Caki2 (cell line): ENCODE data around the gene LUC7L3. TPM values are rescaled to one million over a fixed set of nuclear protein-coding genes. Genes with fewer than 3 reads are reported as not detected.
"Not testable (repeated sequence)": the region's sequence is repeated elsewhere in the genome, so short reads cannot be mapped to it uniquely, and the experiment has no call there.

Source experiments
- DNase-seq: peaks from one replicate; pipeline ENCODE4 v3.0.0-alpha.2; 2015; ENCODE audit warnings: low read depth
- in situ Hi-C: cut with HindIII; loops from 2 replicates; pipeline ENCODE4 v1.10.0; 2016; ENCODE audit warnings: low sequenced_read_pairs, low pct_unique_long_range_greater_than_20kb, mixed read lengths
- total RNA-seq: library from RNA; depleted of rRNA; stranded (reverse); fragments of >200 nt; shearing (Covaris generic); gene quantifications from 2 replicates; pipeline ENCODE4 v1.2.3, GENCODE V29; 2014; ENCODE audit warnings: low replicate concordance; rRNA removed

The LUC7L3 gene
- total RNA-seq, result 9.2 and 26.6 TPM in 2 replicates

- in situ Hi-C loops, result no loop called here
- DNase-seq, result peak; percentile 96
These were observed at the start of gene LUC7L3 for GRCh38 chr17:50719144-50719923. LUC7L3 (plus strand) TSS chr17:50719603; CDS start chr17:50719733, 130 bp downstream.

GRCh38 chr17:50672071-50672470 is 47.3 kb upstream of the LUC7L3 start:
- in situ Hi-C loops, result no loop called here
- DNase-seq, result no peak

GRCh38 chr17:50672831-50673551 is 46.4 kb upstream of the LUC7L3 start:
- no peak for DNase-seq
- in situ Hi-C loops, result no loop called here

- in situ Hi-C loops, result no loop called here
- DNase-seq, result no peak
These were observed 44.2 kb upstream of the LUC7L3 start for GRCh38 chr17:50675190-50675589.

- DNase-seq, result no peak
- in situ Hi-C loops, result no loop called here
These were observed 43.8 kb upstream of the LUC7L3 start for GRCh38 chr17:50675627-50676026.

- in situ Hi-C loops, result no loop called here
- DNase-seq, result no peak
These were observed 43.1 kb upstream of the LUC7L3 start for GRCh38 chr17:50676065-50676975.

GRCh38 chr17:50677851-50678375 is 41.5 kb upstream of the LUC7L3 start:
- in situ Hi-C loops, result no loop called here
- no peak for DNase-seq

- DNase-seq, result no peak
- in situ Hi-C loops, result no loop called here
These were observed 40.3 kb upstream of the LUC7L3 start for GRCh38 chr17:50679008-50679544.

- DNase-seq, result no peak
- in situ Hi-C loops, result no loop called here
These were observed 39.3 kb upstream of the LUC7L3 start for GRCh38 chr17:50680126-50680525.

- DNase-seq, in situ Hi-C loops: not testable (repeated sequence)
These were observed 38.7 kb upstream of the LUC7L3 start for GRCh38 chr17:50680543-50681262.

- in situ Hi-C loops, result no loop called here
- DNase-seq, result peak; percentile 55
These were observed 37.9 kb upstream of the LUC7L3 start for GRCh38 chr17:50681263-50682200.

GRCh38 chr17:50682441-50682840 is 37.0 kb upstream of the LUC7L3 start:
- no peak for DNase-seq

GRCh38 chr17:50682938-50683337 is 36.5 kb upstream of the LUC7L3 start:
- DNase-seq, result no peak
- in situ Hi-C loops, result no loop called here

More at GRCh38 chr17:50682441-50682840, 37.0 kb upstream of the LUC7L3 start:
- in situ Hi-C loops, result no loop called here

- in situ Hi-C loops, result no loop called here
- no peak for DNase-seq
These were observed 35.7 kb upstream of the LUC7L3 start for GRCh38 chr17:50683434-50684287.

- in situ Hi-C loops, result no loop called here
- no peak for DNase-seq
These were observed 35.2 kb upstream of the LUC7L3 start for GRCh38 chr17:50684288-50684611.
